ENCODE results near the gene UVRAG. TPM values are rescaled to one million over a fixed set of nuclear protein-coding genes. Genes with fewer than 3 reads are reported as not detected.

The UVRAG gene
- polyA plus RNA-seq, 1 donor (not counting 4 experiments of a cell fraction or from before 2014, with no cell fraction given) = 11.9 TPM

- H2AFZ ChIP-seq (ENCODE audit: control insufficient read depth, low read length) = no peak overlapping the region
- no peaks in the 10 kb centered on the region for H4K20me1 ChIP-seq (ENCODE audit: control insufficient read depth, extremely low read depth, insufficient read depth, low read length)
- H3K4me2 ChIP-seq (ENCODE audit: control insufficient read depth, extremely low read depth, insufficient read depth, low read depth, low read length) = no peak overlapping the region
- H3K4me1 ChIP-seq (ENCODE audit: control insufficient read depth, extremely low read depth, insufficient read depth, low read length) = no peaks in the 10 kb centered on the region
- TF ChIP-seq EZH2 (IDR thresholded peaks at IDR 0.05; ENCODE audit: low read length) = no peak
- TF ChIP-seq, protein P1, sequence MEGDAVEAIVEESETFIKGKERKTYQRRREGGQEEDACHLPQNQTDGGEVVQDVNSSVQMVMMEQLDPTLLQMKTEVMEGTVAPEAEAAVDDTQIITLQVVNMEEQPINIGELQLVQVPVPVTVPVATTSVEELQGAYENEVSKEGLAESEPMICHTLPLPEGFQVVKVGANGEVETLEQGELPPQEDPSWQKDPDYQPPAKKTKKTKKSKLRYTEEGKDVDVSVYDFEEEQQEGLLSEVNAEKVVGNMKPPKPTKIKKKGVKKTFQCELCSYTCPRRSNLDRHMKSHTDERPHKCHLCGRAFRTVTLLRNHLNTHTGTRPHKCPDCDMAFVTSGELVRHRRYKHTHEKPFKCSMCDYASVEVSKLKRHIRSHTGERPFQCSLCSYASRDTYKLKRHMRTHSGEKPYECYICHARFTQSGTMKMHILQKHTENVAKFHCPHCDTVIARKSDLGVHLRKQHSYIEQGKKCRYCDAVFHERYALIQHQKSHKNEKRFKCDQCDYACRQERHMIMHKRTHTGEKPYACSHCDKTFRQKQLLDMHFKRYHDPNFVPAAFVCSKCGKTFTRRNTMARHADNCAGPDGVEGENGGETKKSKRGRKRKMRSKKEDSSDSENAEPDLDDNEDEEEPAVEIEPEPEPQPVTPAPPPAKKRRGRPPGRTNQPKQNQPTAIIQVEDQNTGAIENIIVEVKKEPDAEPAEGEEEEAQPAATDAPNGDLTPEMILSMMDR (optimal IDR thresholded peaks at IDR 0.05 in 1 of 3, IDR thresholded peaks at IDR 0.05 in 1 of 3, conservative IDR thresholded peaks at IDR 0.05 in 1 of 3; ENCODE audit: extremely low read depth in 1 of 3, insufficient read depth in 2 of 3, low read length in 3 of 3) = no peak
- H3K9me3 ChIP-seq (ENCODE audit: control insufficient read depth, low read depth, low read length) = no peaks in the 10 kb centered on the region
- DNase-seq (ENCODE audit: low read depth, low spot score) (no peak), FAIRE-seq (no peak)
- H3K9me1 ChIP-seq (ENCODE audit: control insufficient read depth, extremely low read depth, insufficient read depth, low read length) = no peaks in the 10 kb centered on the region
- dilution Hi-C loops (cut with MboI; ENCODE audit: extremely low pct_ligation_motif_present, low sequenced_read_pairs) = no loop called here
- no peaks in the 10 kb centered on the region for H3K79me2 ChIP-seq (ENCODE audit: control insufficient read depth, insufficient read depth, low read length)
- H3K27me3 ChIP-seq (ENCODE audit: control insufficient read depth, extremely low read depth, insufficient read depth, low read length) = peaks cover 16% of the 10 kb centered on the region
- H3K36me3 ChIP-seq (ENCODE audit: control insufficient read depth in 2 of 2, extremely low read depth in 1 of 2, insufficient read depth in 2 of 2, low read length in 2 of 2) = no peaks in the 10 kb centered on the region
- H3K4me3 ChIP-seq (ENCODE audit: control insufficient read depth in 2 of 3, extremely low read depth in 1 of 3, insufficient read depth in 2 of 3, low read depth in 1 of 3, low read length in 3 of 3) = no peak overlapping the region
- H3K9ac ChIP-seq (ENCODE audit: control insufficient read depth, extremely low read depth, insufficient read depth, low read length) = no peak overlapping the region
- H3K27ac ChIP-seq (ENCODE audit: control insufficient read depth, insufficient read depth, low read length) = no peak overlapping the region
Observed at GRCh38 chr11:76159303-76159937, 344.4 kb downstream of the UVRAG start.

DNA sequence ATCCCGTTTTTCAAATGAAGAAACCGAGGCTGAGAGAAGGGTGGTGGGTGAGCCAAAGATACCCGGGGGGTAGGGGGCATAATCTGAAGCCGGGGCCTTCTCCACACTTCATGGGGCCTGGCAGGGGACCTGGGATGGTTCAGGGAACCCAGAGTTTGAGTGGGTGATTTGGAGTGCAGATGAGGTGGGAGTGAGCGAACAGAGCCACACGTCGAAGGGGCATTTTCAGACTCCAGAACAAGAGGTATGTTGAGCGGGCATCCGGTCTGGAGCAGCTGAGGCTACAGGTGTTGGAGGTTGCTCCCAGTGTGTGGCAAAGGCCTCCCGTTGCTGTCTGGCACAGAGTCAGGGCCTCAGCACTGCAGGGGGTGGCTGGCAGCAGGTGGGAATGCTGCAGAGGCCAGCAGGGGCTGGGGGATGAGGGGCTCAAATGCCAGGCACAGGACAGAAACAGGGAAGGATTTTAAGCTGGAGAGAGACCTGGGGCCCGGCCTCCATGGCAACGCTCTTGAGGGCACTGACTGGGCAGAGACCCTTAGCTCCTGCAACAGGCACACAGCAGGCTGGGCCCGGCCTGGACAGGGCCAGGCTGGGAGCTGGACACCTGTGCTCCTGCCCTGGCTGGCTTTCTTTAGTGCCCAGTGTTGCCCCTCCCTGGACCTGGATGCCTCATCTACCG lies 345.1 kb downstream of the UVRAG start:
- Histone ChIP-seq H3K4me1 (ENCODE audit: control insufficient read depth, extremely low read depth, insufficient read depth, low read length) (no peaks in the 10 kb centered on the region), H4K20me1 (ENCODE audit: control insufficient read depth, extremely low read depth, insufficient read depth, low read length) (no peaks in the 10 kb centered on the region), H3K36me3 (ENCODE audit: control insufficient read depth in 2 of 2, extremely low read depth in 1 of 2, insufficient read depth in 2 of 2, low read length in 2 of 2) (no peaks in the 10 kb centered on the region), H3K4me2 (ENCODE audit: control insufficient read depth, extremely low read depth, insufficient read depth, low read depth, low read length) (no peak overlapping the region), H3K79me2 (ENCODE audit: control insufficient read depth, insufficient read depth, low read length) (no peaks in the 10 kb centered on the region), H3K9ac (ENCODE audit: control insufficient read depth, extremely low read depth, insufficient read depth, low read length) (no peak overlapping the region), H3K9me3 (ENCODE audit: control insufficient read depth, low read depth, low read length) (no peaks in the 10 kb centered on the region), H2AFZ (ENCODE audit: control insufficient read depth, low read length) (no peak overlapping the region), H3K27ac (ENCODE audit: control insufficient read depth, insufficient read depth, low read length) (no peak overlapping the region), H3K4me3 (ENCODE audit: control insufficient read depth in 2 of 3, extremely low read depth in 1 of 3, insufficient read depth in 2 of 3, low read depth in 1 of 3, low read length in 3 of 3) (no peak overlapping the region), H3K27me3 (ENCODE audit: control insufficient read depth, extremely low read depth, insufficient read depth, low read length) (peaks cover 16% of the 10 kb centered on the region), H3K9me1 (ENCODE audit: control insufficient read depth, extremely low read depth, insufficient read depth, low read length) (no peaks in the 10 kb centered on the region)
- dilution Hi-C loops (cut with MboI; ENCODE audit: extremely low pct_ligation_motif_present, low sequenced_read_pairs) = no loop called here
- no peak for TF ChIP-seq EZH2 (IDR thresholded peaks at IDR 0.05; ENCODE audit: low read length)
- TF ChIP-seq, protein P1 (optimal IDR thresholded peaks at IDR 0.05 in 1 of 3, IDR thresholded peaks at IDR 0.05 in 1 of 3, conservative IDR thresholded peaks at IDR 0.05 in 1 of 3; ENCODE audit: extremely low read depth in 1 of 3, insufficient read depth in 2 of 3, low read length in 3 of 3) = no peak
- no peak for DNase-seq (ENCODE audit: low read depth, low spot score)
- no peak for FAIRE-seq
